ENCODE data around the gene NME8.

The NME8 gene

GRCh38 chr7:37942934-37943610 lies 94.7 kb downstream of the NME8 start:
- DNase-seq (ENCODE audit: low spot score): peak; percentile 56

GRCh38 chr7:37943905-37944736 lies 95.7 kb downstream of the NME8 start:
- no peak for DNase-seq (ENCODE audit: low spot score)

- DNase-seq (ENCODE audit: low spot score): no peak
Observed at GRCh38 chr7:37944737-37945054, 96.3 kb downstream of the NME8 start.

- no peak for DNase-seq (ENCODE audit: low spot score)
Observed at GRCh38 chr7:37945336-37945735, 96.9 kb downstream of the NME8 start.

GRCh38 chr7:37947138-37947940 lies 98.9 kb downstream of the NME8 start:
- no peak for DNase-seq (ENCODE audit: low spot score)

- DNase-seq (ENCODE audit: low spot score): no peak
Observed at GRCh38 chr7:37947941-37948210, 99.5 kb downstream of the NME8 start.
